Tibial nerve (tissue), 4 donors: ENCODE results near the gene TIMM17A. TPM values are rescaled to one million over a fixed set of nuclear protein-coding genes. Genes with fewer than 3 reads are reported as not detected.
"Not testable (repeated sequence)": the region's sequence is repeated elsewhere in the genome, so short reads cannot be mapped to it uniquely, and the experiment has no call there.

ENCODE experiments used
- DNase-seq, 2 donors: peaks; one replicate each; pipeline ENCODE4 v3.0.0-alpha.2; 2019; ENCODE audit warnings: low spot score in 2 of 2
- H3K27ac ChIP-seq, 4 donors: fragments of 200-600 bp; sonication (generic) in 3 of 4; one replicate each; pipeline ENCODE4 v1.5.1; 2017 to 2019; ENCODE audit warnings: mild to moderate bottlenecking in 1 of 4
- H3K27me3 ChIP-seq, 2 donors: fragments of 200-600 bp; sonication (generic) in 1 of 2; one replicate each; pipeline versions ENCODE4 v1.5.1 to v1.6.0; 2017 to 2019
- H3K36me3 ChIP-seq, 3 donors: fragments of 200-600 bp; sonication (generic); one replicate each; pipeline ENCODE4 v1.5.1; 2018 to 2019
- H3K4me1 ChIP-seq, 4 donors: fragments of 200-600 bp; sonication (generic) in 3 of 4; one replicate each; pipeline ENCODE4 v1.5.1; 2017 to 2019
- H3K4me3 ChIP-seq, 4 donors: fragments of 200-600 bp; sonication (generic) in 3 of 4; one replicate each; pipeline ENCODE4 v1.5.1; 2017 to 2019; ENCODE audit warnings: mild to moderate bottlenecking in 1 of 4, moderate library complexity in 1 of 4
- H3K9me3 ChIP-seq, 4 donors: fragments of 200-600 bp; sonication (generic) in 3 of 4; one replicate each; pipeline ENCODE4 v1.5.1; 2017 to 2019
- EP300 ChIP-seq, 2 donors: sonication (generic); formaldehyde crosslinking; IDR thresholded peaks; one replicate each; pipeline ENCODE4 v1.6.1; 2017; ENCODE audit warnings: antibody characterized with exemption in 2 of 2, mild to moderate bottlenecking in 1 of 2
- POLR2A ChIP-seq, 2 donors: fragments of 450-650 bp; IDR thresholded peaks; one replicate each; pipeline ENCODE4 v1.6.1; 2017; ENCODE audit warnings: antibody characterized with exemption in 2 of 2, mild to moderate bottlenecking in 2 of 2, moderate library complexity in 2 of 2
- WGBS, 2 donors: methylation state at CpG; one replicate each; pipeline ENCODE4 v1.1.5; 2018; 5-methylcytosine and 5-hydroxymethylcytosine counted together
- total RNA-seq, 4 donors: library from RNA; depleted of rRNA; stranded (reverse); fragments of >200 nt; gene quantifications; one replicate each; pipeline ENCODE4 v1.1.0, GENCODE V29; 2016
- TF ChIP-seq, protein P1 (sequence below), 5 experiments: fragments of 200-600 bp in 3 of 5; fragments of 450-650 bp in 2 of 5; sonication (generic) in 3 of 5; IDR thresholded peaks; one replicate each; pipeline ENCODE4 v1.5.1; 2016 to 2019; ENCODE audit warnings: antibody characterized with exemption in 5 of 5, mild to moderate bottlenecking in 3 of 5, moderate library complexity in 2 of 5

TIMM17A gene
- total RNA-seq, 4 donors from 2014 or later: 16.2 to 31.8 (median 21.0) TPM

DNA sequence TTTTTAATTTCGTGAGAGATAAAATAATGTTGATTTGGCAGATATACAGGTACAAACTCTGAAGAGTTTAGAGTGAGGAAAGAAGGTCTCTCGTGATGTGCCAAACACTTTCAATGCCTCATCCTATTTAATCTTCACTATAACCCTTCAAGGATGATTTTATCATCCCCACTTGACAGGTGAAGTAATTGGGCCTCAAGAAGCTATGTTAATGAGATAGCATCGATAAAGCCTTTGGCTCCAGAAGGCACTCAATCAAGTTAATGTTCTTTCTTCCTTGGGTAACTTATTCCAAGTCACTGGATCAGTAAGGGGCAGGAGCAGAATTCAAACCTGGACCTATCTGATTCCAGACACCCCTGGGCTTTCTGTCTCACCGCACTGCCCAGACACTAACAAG lies 16.2 kb upstream of the TIMM17A start:
- no peaks in the 10 kb centered on the region for H3K36me3 ChIP-seq
- TF ChIP-seq, protein P1, sequence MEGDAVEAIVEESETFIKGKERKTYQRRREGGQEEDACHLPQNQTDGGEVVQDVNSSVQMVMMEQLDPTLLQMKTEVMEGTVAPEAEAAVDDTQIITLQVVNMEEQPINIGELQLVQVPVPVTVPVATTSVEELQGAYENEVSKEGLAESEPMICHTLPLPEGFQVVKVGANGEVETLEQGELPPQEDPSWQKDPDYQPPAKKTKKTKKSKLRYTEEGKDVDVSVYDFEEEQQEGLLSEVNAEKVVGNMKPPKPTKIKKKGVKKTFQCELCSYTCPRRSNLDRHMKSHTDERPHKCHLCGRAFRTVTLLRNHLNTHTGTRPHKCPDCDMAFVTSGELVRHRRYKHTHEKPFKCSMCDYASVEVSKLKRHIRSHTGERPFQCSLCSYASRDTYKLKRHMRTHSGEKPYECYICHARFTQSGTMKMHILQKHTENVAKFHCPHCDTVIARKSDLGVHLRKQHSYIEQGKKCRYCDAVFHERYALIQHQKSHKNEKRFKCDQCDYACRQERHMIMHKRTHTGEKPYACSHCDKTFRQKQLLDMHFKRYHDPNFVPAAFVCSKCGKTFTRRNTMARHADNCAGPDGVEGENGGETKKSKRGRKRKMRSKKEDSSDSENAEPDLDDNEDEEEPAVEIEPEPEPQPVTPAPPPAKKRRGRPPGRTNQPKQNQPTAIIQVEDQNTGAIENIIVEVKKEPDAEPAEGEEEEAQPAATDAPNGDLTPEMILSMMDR (IDR thresholded peaks at IDR 0.05): no peak
- TF ChIP-seq EP300 (IDR thresholded peaks at IDR 0.05): no peak
- no peak for TF ChIP-seq POLR2A (IDR thresholded peaks at IDR 0.05)
- 55 to 63% methylated on average over 4 of the region's 4 CpGs for WGBS, 2 donors
- H3K27me3 ChIP-seq: no peaks in the 10 kb centered on the region
- DNase-seq: no peak
- H3K27ac ChIP-seq: peak overlapping the region in 3 of 4 donors; percentile 12 to 71 (median 70)
- no peak overlapping the region for H3K4me3 ChIP-seq
- peaks cover 0 to 36% (median 0%) of the 10 kb centered on the region in 4 donors for H3K4me1 ChIP-seq
- no peaks in the 10 kb centered on the region for H3K9me3 ChIP-seq

DNA sequence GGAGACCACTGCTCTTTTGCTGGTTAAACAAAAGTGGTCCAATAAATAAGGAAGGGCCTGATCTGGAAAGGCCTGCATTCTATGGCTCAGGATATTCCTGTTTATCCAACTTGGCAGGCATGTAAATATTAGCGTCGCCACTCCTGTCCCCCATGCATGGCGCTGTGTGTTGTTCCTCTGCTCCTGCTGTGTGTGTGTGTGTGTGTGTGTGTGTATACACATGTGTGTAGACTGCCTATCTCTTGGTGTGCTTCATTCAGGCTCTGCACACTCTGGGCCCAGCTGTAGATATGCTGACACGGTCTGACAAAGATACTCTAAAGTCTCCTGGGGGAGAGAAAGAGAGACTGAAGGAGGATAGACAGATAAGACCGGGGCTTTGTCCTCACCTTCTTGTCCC lies 15.7 kb upstream of the TIMM17A start:
- peak overlapping the region in 1 of 4 donors; percentile 7 for H3K4me3 ChIP-seq
- TF ChIP-seq EP300 (IDR thresholded peaks at IDR 0.05) (no peak), POLR2A (IDR thresholded peaks at IDR 0.05) (no peak)
- TF ChIP-seq, protein P1 (IDR thresholded peaks at IDR 0.05): no peak
- 76 to 85% methylated on average over 5 of the region's 5 CpGs for WGBS, 2 donors
- H3K4me1 ChIP-seq: peaks cover 0 to 36% (median 0%) of the 10 kb centered on the region in 4 donors
- no peaks in the 10 kb centered on the region for H3K27me3 ChIP-seq
- no peaks in the 10 kb centered on the region for H3K36me3 ChIP-seq
- no peak for DNase-seq
- peak overlapping the region in 3 of 4 donors; percentile 12 to 71 (median 70) for H3K27ac ChIP-seq
- H3K9me3 ChIP-seq: no peaks in the 10 kb centered on the region

DNA sequence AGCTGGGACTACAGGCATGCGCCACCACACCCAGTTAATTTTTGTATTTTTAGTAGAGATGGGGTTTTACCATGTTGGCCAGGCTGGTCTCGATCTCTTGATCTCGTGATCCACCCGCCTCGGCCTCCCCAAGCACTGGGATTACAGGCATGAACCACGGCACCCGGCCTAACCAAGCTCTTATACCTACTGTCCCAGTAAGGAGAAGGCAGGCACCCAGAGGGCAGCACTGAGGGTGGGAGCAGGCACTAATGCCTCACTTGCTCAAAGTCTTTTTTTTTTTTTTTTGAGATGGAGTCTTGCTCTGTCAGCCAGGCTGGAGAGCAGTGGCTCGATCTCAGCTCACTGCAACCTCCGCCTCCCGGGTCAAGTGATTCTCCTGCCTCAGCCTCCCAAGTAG lies 15.0 kb upstream of the TIMM17A start:
- H3K9me3 ChIP-seq, DNase-seq, H3K27me3 ChIP-seq, H3K36me3 ChIP-seq: not testable (repeated sequence)
- H3K4me1 ChIP-seq: peaks cover 0 to 39% (median 0%) of the 10 kb centered on the region in 4 donors
- WGBS, 2 donors: 88 to 90% methylated on average over 10 of the region's 10 CpGs
- peak overlapping the region in 1 of 4 donors; percentile 71 for H3K27ac ChIP-seq
- H3K4me3 ChIP-seq: peak overlapping the region in 1 of 4 donors; percentile 7

- H3K4me3 ChIP-seq: peak overlapping the region in 3 of 4 donors; percentile 9 to 58 (median 13)
- H3K36me3 ChIP-seq: no peaks in the 10 kb centered on the region
- H3K27me3 ChIP-seq: no peaks in the 10 kb centered on the region
- DNase-seq: no peak
- WGBS, 2 donors: 37 to 43% methylated on average over 15 to 18 of the region's 18 CpGs
- H3K9me3 ChIP-seq: no peaks in the 10 kb centered on the region
- peak overlapping the region in 2 of 4 donors; percentile 71 to 74 for H3K27ac ChIP-seq
- TF ChIP-seq, protein P1 (IDR thresholded peaks at IDR 0.05): no peak
- TF ChIP-seq POLR2A (IDR thresholded peaks at IDR 0.05): no peak
- TF ChIP-seq EP300 (IDR thresholded peaks at IDR 0.05): no peak
- H3K4me1 ChIP-seq: peaks cover 0 to 40% (median 2%) of the 10 kb centered on the region in 4 donors
Observed at GRCh38 chr1:201941420-201942128, 13.7 kb upstream of the TIMM17A start.

GRCh38 chr1:201942129-201942495 lies 13.2 kb upstream of the TIMM17A start:
- peaks cover 0 to 45% (median 2%) of the 10 kb centered on the region in 4 donors for H3K4me1 ChIP-seq

More at GRCh38 chr1:201942129-201942495, 13.2 kb upstream of the TIMM17A start:
- H3K27ac ChIP-seq: peak overlapping the region in 2 of 4 donors; percentile 71 to 74
- TF ChIP-seq, protein P1 (IDR thresholded peaks at IDR 0.05): no peak
- TF ChIP-seq EP300 (IDR thresholded peaks at IDR 0.05) (no peak), POLR2A (IDR thresholded peaks at IDR 0.05) (no peak)
- H3K4me3 ChIP-seq: peak overlapping the region; percentile 7 to 58 (median 11)
- DNase-seq: no peak
- no peaks in the 10 kb centered on the region for H3K27me3 ChIP-seq
- WGBS, 2 donors: 86 to 88% methylated on average over 1 of the region's 1 CpG
- H3K36me3 ChIP-seq: no peaks in the 10 kb centered on the region
- no peaks in the 10 kb centered on the region for H3K9me3 ChIP-seq
